ENCODE data around the gene DNAJC7.

GRCh38 chr17:42051645-42052044 is 34.4 kb upstream of the DNAJC7 start:
- no peak for TF ChIP-seq CTCF (IDR thresholded peaks at IDR 0.05)
- TF ChIP-seq POLR2AphosphoS5 (IDR thresholded peaks at IDR 0.05): no peak
- TF ChIP-seq POLR2A (IDR thresholded peaks at IDR 0.05): no peak
- no peak for TF ChIP-seq EP300 (IDR thresholded peaks at IDR 0.05)
